Measurements from ENCODE around the gene PASK. TPM values are rescaled to one million over a fixed set of nuclear protein-coding genes. Genes with fewer than 3 reads are reported as not detected.

PASK gene
- total RNA-seq, 1 experiment from 2014 or later, result 45.8 TPM

DNA sequence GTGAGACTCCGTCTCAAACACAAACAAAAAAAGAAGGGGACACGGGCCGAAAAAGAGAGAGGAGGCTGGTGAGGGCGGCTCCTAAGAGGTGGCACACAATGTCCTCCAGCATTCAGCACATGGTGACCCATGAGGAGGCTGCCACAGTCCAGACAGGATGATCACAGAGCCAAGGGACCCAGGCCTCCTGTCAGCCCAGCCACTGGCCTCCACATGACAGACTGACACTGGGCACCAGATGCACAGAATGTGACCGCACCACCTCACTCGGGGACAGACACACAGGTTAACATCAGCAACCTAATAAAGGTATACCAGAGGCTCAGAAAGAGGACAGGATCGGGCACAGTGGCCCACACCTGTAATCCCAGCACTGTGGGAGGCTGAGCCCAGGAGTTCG, 21.0 kb downstream of the PASK start:
- no peak for TF ChIP-seq SP1 (IDR thresholded peaks at IDR 0.05; ENCODE audit: low read depth)
- Histone ChIP-seq H3K9me3 (ENCODE audit: control insufficient read depth in 1 of 2, insufficient read depth in 1 of 2, low read depth in 1 of 2, low read length in 2 of 2) (no peaks in the 10 kb centered on the region), H3K4me3 (replicated peaks in 1 of 2; ENCODE audit: low read depth in 1 of 2, low read length in 2 of 2) (no peak overlapping the region), H3K27me3 (ENCODE audit: insufficient read depth, low read length) (no peaks in the 10 kb centered on the region), H3K4me2 (ENCODE audit: low read length) (no peak overlapping the region), H4K20me1 (ENCODE audit: insufficient read depth) (no peaks in the 10 kb centered on the region), H3K9ac (ENCODE audit: low read length) (no peak overlapping the region), H3K27ac (ENCODE audit: low read depth, low read length) (no peak overlapping the region), H3K4me1 (ENCODE audit: control insufficient read depth in 1 of 2, insufficient read depth in 2 of 2, low read length in 2 of 2) (peaks cover 0 to 6% of the 10 kb centered on the region in 2 experiments; a peak in 1 of 4 replicates), H3K9me2 (ENCODE audit: insufficient read depth) (no peaks in the 10 kb centered on the region), H3K36me3 (ENCODE audit: control insufficient read depth in 1 of 2, insufficient read depth in 2 of 2, low read length in 2 of 2) (peaks cover 0 to 2% of the 10 kb centered on the region in 2 experiments; a peak in 2 of 4 replicates), H2AFZ (ENCODE audit: low read depth, low read length, poor library complexity, severe bottlenecking) (no peak overlapping the region), H3K79me2 (ENCODE audit: insufficient read depth, low read length) (no peaks in the 10 kb centered on the region)
- ChIA-PET CTCF (no interaction called here), POLR2A (no interaction called here), RAD21 (ENCODE audit: low non-redundant PET in 1 of 2, low total read pairs in 2 of 2, uncharacterized antibody in 2 of 2, unreplicated experiment in 2 of 2) (no interaction called here)
- no TSS peak for BruUV-seq (replicated peaks)
- intact Hi-C loops (cut with micrococcal nuclease), result no loop called here
- ATAC-seq (no peak), DNase-seq (ENCODE audit: low read depth, low spot score) (no peak)

DNA sequence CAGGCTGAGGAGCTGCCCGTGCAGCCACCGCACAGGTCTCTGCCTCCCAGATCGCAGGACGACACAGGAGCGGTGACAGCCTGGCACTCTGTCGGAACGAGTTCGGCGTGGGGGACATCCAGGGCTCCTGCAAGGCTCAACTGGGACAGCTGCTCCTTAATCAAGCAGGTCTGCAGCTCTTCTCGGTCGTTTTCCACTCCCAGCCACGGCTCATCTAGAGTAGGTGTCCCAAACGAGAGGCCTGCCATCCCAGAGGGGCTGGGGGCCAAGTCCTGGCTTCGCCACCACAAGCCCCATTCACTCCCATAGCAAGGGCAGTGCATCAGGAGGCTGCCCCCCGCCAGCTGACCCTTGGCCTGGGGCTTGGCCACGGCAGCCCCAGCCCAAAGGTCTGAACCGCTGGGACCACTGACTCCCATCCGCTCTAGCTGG, 22.5 kb downstream of the PASK start:
- no peak overlapping the region for H3K9ac ChIP-seq (ENCODE audit: low read length)
- ChIA-PET CTCF (no interaction called here), RAD21 (ENCODE audit: low non-redundant PET in 1 of 2, low total read pairs in 2 of 2, uncharacterized antibody in 2 of 2, unreplicated experiment in 2 of 2) (no interaction called here), POLR2A (no interaction called here)
- H3K27me3 ChIP-seq (ENCODE audit: insufficient read depth, low read length), result no peaks in the 10 kb centered on the region
- no peaks in the 10 kb centered on the region for H3K9me2 ChIP-seq (ENCODE audit: insufficient read depth)
- H3K4me3 ChIP-seq (replicated peaks in 1 of 2; ENCODE audit: low read depth in 1 of 2, low read length in 2 of 2), result no peak overlapping the region
- intact Hi-C loops (cut with micrococcal nuclease), result no loop called here
- H3K36me3 ChIP-seq (ENCODE audit: control insufficient read depth in 1 of 2, insufficient read depth in 2 of 2, low read length in 2 of 2), result no peaks in the 10 kb centered on the region; a peak in 2 of 4 replicates
- no peaks in the 10 kb centered on the region for H3K9me3 ChIP-seq (ENCODE audit: control insufficient read depth in 1 of 2, insufficient read depth in 1 of 2, low read depth in 1 of 2, low read length in 2 of 2)
- no peak overlapping the region for H2AFZ ChIP-seq (ENCODE audit: low read depth, low read length, poor library complexity, severe bottlenecking)
- no peaks in the 10 kb centered on the region for H3K79me2 ChIP-seq (ENCODE audit: insufficient read depth, low read length)
- ATAC-seq (no peak), DNase-seq (ENCODE audit: low read depth, low spot score) (no peak)
- BruUV-seq (replicated peaks), result no TSS peak
- no peaks in the 10 kb centered on the region for H4K20me1 ChIP-seq (ENCODE audit: insufficient read depth)
- H3K4me1 ChIP-seq (ENCODE audit: control insufficient read depth in 1 of 2, insufficient read depth in 2 of 2, low read length in 2 of 2), result peaks cover 0 to 6% of the 10 kb centered on the region in 2 experiments; a peak in 1 of 4 replicates
- H3K27ac ChIP-seq (ENCODE audit: low read depth, low read length), result no peak overlapping the region
- H3K4me2 ChIP-seq (ENCODE audit: low read length), result no peak overlapping the region
- TF ChIP-seq EGR1 (IDR thresholded peaks at IDR 0.05; ENCODE audit: low read depth), result no peak
- no peak for TF ChIP-seq JUND (IDR thresholded peaks at IDR 0.05)
- no peak for TF ChIP-seq TCF7L2 (IDR thresholded peaks at IDR 0.05; ENCODE audit: borderline replicate concordance, extremely low read depth, insufficient read depth, insufficient read length)
- TF ChIP-seq MAX (IDR thresholded peaks at IDR 0.05), result no peak
- TF ChIP-seq CEBPB (IDR thresholded peaks at IDR 0.05; ENCODE audit: low read depth), result no peak
- TF ChIP-seq FOSL1 (IDR thresholded peaks at IDR 0.05; ENCODE audit: low read depth), result no peak
- no peak for TF ChIP-seq ZNF274 (IDR thresholded peaks at IDR 0.05; ENCODE audit: low read depth, low read length)
- TF ChIP-seq ZBTB33 (IDR thresholded peaks at IDR 0.05; ENCODE audit: extremely low read depth, insufficient replicate concordance, low read length), result no peak
- TF ChIP-seq, protein P1, sequence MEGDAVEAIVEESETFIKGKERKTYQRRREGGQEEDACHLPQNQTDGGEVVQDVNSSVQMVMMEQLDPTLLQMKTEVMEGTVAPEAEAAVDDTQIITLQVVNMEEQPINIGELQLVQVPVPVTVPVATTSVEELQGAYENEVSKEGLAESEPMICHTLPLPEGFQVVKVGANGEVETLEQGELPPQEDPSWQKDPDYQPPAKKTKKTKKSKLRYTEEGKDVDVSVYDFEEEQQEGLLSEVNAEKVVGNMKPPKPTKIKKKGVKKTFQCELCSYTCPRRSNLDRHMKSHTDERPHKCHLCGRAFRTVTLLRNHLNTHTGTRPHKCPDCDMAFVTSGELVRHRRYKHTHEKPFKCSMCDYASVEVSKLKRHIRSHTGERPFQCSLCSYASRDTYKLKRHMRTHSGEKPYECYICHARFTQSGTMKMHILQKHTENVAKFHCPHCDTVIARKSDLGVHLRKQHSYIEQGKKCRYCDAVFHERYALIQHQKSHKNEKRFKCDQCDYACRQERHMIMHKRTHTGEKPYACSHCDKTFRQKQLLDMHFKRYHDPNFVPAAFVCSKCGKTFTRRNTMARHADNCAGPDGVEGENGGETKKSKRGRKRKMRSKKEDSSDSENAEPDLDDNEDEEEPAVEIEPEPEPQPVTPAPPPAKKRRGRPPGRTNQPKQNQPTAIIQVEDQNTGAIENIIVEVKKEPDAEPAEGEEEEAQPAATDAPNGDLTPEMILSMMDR (IDR thresholded peaks at IDR 0.05 in 2 of 3, conservative IDR thresholded peaks at IDR 0.05 in 1 of 3; ENCODE audit: borderline replicate concordance in 1 of 3, insufficient read depth in 1 of 3, low read depth in 2 of 3, low read length in 2 of 3), result no peak
- TF ChIP-seq POLR2AphosphoS5 (IDR thresholded peaks at IDR 0.05; ENCODE audit: low read depth, low read length), result no peak
- TF ChIP-seq SIN3A (IDR thresholded peaks at IDR 0.05; ENCODE audit: low read depth), result no peak
- no peak for TF ChIP-seq ZFX (IDR thresholded peaks at IDR 0.05)
- TF ChIP-seq EZH2phosphoT487 (IDR thresholded peaks at IDR 0.05; ENCODE audit: borderline replicate concordance), result no peak

All from HCT116 (cell line).